HL-60 (cell line): Measurements from ENCODE around the gene B4GALT2.

Source experiments
- GABPA ChIP-seq: IDR thresholded peaks from 2 replicates; pipeline ENCODE4 v1.6.1; 2012; ENCODE audit warnings: low read depth
- POLR2AphosphoS5 ChIP-seq: IDR thresholded peaks from 2 replicates; pipeline ENCODE4 v1.6.1; 2012; ENCODE audit warnings: low read depth
- SPI1 ChIP-seq: IDR thresholded peaks from 2 replicates; pipeline ENCODE4 v1.6.1; 2012; ENCODE audit warnings: low read depth, mild to moderate bottlenecking, borderline replicate concordance
- TF ChIP-seq, protein P1 (sequence below): IDR thresholded peaks from one replicate; pipeline ENCODE4 v1.5.1; 2011; ENCODE audit warnings: low read length, control low read depth, inconsistent platforms; ENCODE audit not compliant: insufficient read depth
- TF ChIP-seq, protein P2 (sequence below): IDR thresholded peaks from 2 replicates; pipeline ENCODE4 v1.6.1; 2012; ENCODE audit warnings: low read depth; ENCODE audit not compliant: insufficient replicate concordance

DNA sequence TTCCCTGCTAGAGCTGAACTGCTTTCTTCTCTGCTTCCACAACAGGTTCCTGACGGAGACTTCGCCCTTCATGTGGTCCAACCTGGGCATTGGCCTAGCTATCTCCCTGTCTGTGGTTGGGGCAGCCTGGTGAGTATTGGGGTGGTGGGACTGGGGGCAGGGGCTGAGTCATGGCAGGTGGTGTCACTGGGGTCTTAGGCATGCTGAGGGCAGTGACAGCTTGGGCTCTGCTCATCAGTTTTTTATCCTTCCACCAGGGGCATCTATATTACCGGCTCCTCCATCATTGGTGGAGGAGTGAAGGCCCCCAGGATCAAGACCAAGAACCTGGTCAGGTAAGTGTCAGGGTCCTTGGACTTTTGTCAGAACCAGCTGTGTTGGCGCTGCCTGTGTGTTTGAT lies 3.0 kb upstream of the B4GALT2 start:
- TF ChIP-seq, protein P1, sequence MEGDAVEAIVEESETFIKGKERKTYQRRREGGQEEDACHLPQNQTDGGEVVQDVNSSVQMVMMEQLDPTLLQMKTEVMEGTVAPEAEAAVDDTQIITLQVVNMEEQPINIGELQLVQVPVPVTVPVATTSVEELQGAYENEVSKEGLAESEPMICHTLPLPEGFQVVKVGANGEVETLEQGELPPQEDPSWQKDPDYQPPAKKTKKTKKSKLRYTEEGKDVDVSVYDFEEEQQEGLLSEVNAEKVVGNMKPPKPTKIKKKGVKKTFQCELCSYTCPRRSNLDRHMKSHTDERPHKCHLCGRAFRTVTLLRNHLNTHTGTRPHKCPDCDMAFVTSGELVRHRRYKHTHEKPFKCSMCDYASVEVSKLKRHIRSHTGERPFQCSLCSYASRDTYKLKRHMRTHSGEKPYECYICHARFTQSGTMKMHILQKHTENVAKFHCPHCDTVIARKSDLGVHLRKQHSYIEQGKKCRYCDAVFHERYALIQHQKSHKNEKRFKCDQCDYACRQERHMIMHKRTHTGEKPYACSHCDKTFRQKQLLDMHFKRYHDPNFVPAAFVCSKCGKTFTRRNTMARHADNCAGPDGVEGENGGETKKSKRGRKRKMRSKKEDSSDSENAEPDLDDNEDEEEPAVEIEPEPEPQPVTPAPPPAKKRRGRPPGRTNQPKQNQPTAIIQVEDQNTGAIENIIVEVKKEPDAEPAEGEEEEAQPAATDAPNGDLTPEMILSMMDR: no peak
- TF ChIP-seq, protein P2, sequence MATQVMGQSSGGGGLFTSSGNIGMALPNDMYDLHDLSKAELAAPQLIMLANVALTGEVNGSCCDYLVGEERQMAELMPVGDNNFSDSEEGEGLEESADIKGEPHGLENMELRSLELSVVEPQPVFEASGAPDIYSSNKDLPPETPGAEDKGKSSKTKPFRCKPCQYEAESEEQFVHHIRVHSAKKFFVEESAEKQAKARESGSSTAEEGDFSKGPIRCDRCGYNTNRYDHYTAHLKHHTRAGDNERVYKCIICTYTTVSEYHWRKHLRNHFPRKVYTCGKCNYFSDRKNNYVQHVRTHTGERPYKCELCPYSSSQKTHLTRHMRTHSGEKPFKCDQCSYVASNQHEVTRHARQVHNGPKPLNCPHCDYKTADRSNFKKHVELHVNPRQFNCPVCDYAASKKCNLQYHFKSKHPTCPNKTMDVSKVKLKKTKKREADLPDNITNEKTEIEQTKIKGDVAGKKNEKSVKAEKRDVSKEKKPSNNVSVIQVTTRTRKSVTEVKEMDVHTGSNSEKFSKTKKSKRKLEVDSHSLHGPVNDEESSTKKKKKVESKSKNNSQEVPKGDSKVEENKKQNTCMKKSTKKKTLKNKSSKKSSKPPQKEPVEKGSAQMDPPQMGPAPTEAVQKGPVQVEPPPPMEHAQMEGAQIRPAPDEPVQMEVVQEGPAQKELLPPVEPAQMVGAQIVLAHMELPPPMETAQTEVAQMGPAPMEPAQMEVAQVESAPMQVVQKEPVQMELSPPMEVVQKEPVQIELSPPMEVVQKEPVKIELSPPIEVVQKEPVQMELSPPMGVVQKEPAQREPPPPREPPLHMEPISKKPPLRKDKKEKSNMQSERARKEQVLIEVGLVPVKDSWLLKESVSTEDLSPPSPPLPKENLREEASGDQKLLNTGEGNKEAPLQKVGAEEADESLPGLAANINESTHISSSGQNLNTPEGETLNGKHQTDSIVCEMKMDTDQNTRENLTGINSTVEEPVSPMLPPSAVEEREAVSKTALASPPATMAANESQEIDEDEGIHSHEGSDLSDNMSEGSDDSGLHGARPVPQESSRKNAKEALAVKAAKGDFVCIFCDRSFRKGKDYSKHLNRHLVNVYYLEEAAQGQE: no peak
- TF ChIP-seq POLR2AphosphoS5 (no peak), SPI1 (no peak), GABPA (no peak)
